RPMI7951 (cell line): ENCODE measurements around the gene RAP2B. TPM values are rescaled to one million over a fixed set of nuclear protein-coding genes. Genes with fewer than 3 reads are reported as not detected.
"Not testable (repeated sequence)": the region's sequence is repeated elsewhere in the genome, so short reads cannot be mapped to it uniquely, and the experiment has no call there.

Experiments
- DNase-seq: peaks from one replicate; pipeline ENCODE4 v3.0.0-alpha.2; 2012; ENCODE audit warnings: low read depth
- total RNA-seq: library from RNA; depleted of rRNA; stranded (reverse); fragments of >200 nt; shearing (Covaris generic); gene quantifications from 2 replicates; pipeline ENCODE4 v1.2.3, GENCODE V29; 2014; rRNA removed

RAP2B gene
- 10.0 and 10.3 TPM in 2 replicates for total RNA-seq

- peak; percentile 95 for DNase-seq
Measured at GRCh38 chr3:153161714-153162512, at the start of gene RAP2B. RAP2B (plus strand) TSS chr3:153162226; CDS start chr3:153162694, 468 bp downstream.

GRCh38 chr3:153113541-153113940 lies 48.5 kb upstream of the RAP2B start:
- DNase-seq: no peak

GRCh38 chr3:153114270-153114669 lies 47.8 kb upstream of the RAP2B start:
- DNase-seq: not testable (repeated sequence)

- no peak for DNase-seq
Measured at GRCh38 chr3:153115326-153115725, 46.7 kb upstream of the RAP2B start.

GRCh38 chr3:153127788-153128187 lies 34.2 kb upstream of the RAP2B start:
- no peak for DNase-seq

GRCh38 chr3:153129426-153129825 lies 32.6 kb upstream of the RAP2B start:
- DNase-seq: no peak

GRCh38 chr3:153129866-153130265 lies 32.2 kb upstream of the RAP2B start:
- DNase-seq: no peak

- DNase-seq: peak; percentile 72
Measured at GRCh38 chr3:153130312-153130977, 31.6 kb upstream of the RAP2B start.

GRCh38 chr3:153137626-153138025 lies 24.4 kb upstream of the RAP2B start:
- DNase-seq: no peak

GRCh38 chr3:153138276-153139210 lies 23.5 kb upstream of the RAP2B start:
- DNase-seq: peak; percentile 92

GRCh38 chr3:153142961-153143360 lies 19.1 kb upstream of the RAP2B start:
- no peak for DNase-seq

- DNase-seq: no peak
Measured at GRCh38 chr3:153144071-153144470, 18.0 kb upstream of the RAP2B start.

GRCh38 chr3:153144779-153145178 lies 17.2 kb upstream of the RAP2B start:
- DNase-seq: peak; percentile 58

GRCh38 chr3:153145454-153145853 lies 16.6 kb upstream of the RAP2B start:
- no peak for DNase-seq

- no peak for DNase-seq
Measured at GRCh38 chr3:153146191-153147053, 15.6 kb upstream of the RAP2B start.

GRCh38 chr3:153150991-153151390 lies 11.0 kb upstream of the RAP2B start:
- DNase-seq: no peak

GRCh38 chr3:153155786-153156185 lies 6.2 kb upstream of the RAP2B start:
- DNase-seq: not testable (repeated sequence)

- DNase-seq: no peak
Measured at GRCh38 chr3:153158189-153158588, 3.8 kb upstream of the RAP2B start.

GRCh38 chr3:153158961-153159735 lies 2.9 kb upstream of the RAP2B start:
- DNase-seq: no peak

- no peak for DNase-seq
Measured at GRCh38 chr3:153159771-153160397, 2.1 kb upstream of the RAP2B start.
